Stromal cell of bone marrow (primary cell): ENCODE measurements around the gene GGCX.

Experiments used
- DNase-seq: peaks from one replicate; pipeline ENCODE4 v3.0.0-alpha.2; 2012; ENCODE audit warnings: low read depth

The GGCX gene

DNA sequence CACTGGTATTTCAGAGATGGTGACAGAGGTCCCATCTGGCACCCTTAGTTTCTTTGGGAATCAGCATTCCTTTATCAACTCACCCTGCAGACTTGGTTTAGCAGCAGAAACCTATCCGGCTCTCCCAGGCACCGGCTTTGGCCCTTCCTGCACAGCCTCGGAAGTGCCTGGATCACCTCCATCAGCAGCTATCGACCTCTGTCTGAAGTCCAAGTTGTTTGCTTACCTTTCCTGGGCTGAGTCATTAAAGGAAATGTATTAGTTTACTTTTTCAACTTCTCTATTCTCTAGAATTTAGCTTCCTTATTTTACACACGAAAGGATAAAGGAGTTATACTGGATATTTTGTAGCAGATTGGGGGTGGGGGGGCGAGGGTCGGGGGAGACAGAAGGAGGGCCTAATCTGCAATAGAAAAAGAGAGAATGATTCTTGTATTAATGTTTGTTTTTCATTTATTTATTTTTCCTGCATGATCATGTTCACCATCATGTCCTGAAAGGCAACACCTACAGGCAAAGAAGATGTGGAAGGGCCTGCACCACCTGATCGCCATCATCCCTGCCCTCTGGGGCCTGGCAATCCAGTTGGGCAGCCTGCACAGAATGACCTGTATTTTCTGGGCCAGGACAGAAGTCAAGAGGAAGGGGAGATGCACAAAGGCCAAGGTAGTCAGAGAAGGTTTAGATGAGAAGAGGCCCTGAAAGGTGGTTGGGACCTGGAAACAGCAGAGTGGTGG is 44.5 kb downstream of the GGCX start:
- no peak for DNase-seq

DNA sequence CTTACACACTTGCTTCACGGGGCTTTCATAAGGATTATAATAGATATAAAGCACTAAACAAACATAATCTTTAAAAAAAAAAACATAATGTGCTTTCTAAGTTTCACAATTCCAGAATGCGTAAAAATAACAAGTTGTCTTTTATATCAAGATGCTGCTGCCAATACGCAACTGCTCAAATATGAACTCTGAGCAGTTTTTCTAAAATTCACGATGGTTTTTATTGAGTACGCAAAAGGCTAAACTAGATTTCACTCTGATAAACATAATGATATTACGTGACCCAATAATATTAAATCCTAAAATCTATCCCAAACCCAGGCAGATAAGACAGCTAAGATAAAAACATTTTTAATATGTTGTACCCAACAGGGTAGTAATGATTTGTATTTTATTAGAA is 47.0 kb downstream of the GGCX start:
- no peak for DNase-seq

- DNase-seq: peak; percentile 36
Measured at GRCh38 chr2:85511008-85511811, 50.1 kb downstream of the GGCX start.

DNA sequence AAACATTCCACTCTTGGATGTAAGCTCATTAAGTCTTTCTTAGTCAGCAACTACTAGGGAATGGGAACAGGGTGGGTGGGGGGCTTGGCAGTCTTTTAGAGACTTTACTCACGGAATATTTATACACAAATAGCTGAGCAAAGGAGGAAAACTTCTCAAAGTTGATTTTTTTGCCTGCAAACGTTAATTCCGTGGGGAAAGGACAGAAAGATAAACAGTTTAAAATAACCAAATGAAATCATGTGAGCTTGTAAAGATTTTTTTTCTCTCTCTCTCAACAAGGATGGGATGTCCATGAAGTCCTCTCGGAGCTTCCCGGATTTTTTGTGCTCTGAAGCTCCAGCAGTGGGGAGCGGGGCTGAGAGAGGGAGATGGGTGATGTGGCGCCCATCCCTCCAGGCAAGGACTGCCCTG is 54.5 kb downstream of the GGCX start:
- DNase-seq: peak; percentile 90

GRCh38 chr2:85505551-85506238 is 55.6 kb downstream of the GGCX start:
- no peak for DNase-seq

DNA sequence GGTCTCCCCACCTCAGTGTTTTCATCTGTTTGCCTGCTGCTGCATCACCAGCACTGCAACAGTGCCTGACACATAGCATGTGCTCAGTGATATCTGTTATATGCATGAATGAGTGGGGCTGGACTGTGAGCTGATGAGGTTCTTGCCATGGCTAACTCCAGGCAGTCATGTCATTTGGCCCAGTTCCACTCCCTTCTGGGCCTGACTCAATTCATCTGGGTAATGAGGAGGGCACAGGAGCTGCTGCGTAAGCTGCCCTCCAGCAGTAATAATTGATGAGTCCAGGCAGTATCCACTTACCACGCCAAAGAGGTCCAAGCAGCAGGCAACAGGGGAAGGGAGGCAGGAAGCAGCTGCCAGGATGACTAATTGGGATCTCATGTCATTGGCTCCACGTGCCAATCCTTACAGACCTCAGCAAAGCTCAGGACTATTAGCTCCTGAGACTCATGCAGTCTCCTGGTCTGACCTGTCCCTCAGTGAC is 56.5 kb downstream of the GGCX start:
- DNase-seq: peak; percentile 99

- peak; percentile 67 for DNase-seq
Measured at GRCh38 chr2:85503851-85504777, 57.2 kb downstream of the GGCX start.

GRCh38 chr2:85503168-85503850 is 58.0 kb downstream of the GGCX start:
- no peak for DNase-seq

- DNase-seq: no peak
Measured at GRCh38 chr2:85502720-85503119, 58.6 kb downstream of the GGCX start.

GRCh38 chr2:85501248-85501647 is 60.0 kb downstream of the GGCX start:
- DNase-seq: no peak

- no peak for DNase-seq
Measured at GRCh38 chr2:85497944-85498630, 63.2 kb downstream of the GGCX start.

DNA sequence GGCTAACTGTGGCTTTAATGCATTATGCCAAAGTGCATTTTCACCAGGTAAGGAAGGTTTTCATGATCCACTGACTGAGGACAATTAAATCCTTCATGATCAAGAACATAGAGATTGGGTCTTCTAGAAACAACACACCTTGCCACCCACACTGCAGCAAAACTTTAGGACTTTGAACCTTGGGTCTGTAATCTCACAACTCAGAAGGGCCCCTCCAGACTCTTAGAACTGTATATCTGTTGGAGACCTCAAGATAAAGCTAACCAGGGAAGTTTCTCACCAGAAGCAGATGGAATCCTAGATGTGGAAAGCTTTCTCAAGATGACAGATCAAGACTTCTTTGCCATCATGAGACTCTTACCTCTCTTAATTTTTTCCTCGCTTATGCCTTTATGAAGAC is 64.9 kb downstream of the GGCX start:
- no peak for DNase-seq
